HG02852 (cell line): Measurements from ENCODE around the gene ZNF738.
"Not testable (repeated sequence)": the region's sequence is repeated elsewhere in the genome, so short reads cannot be mapped to it uniquely, and the experiment has no call there.

ENCODE experiments used
- ATAC-seq: cut with Tn5 transposase; IDR thresholded peaks from one replicate; pipeline ENCODE4 v1.9.1; 2021; ENCODE audit warnings: mild to moderate bottlenecking, moderate library complexity; ENCODE audit not compliant: unreplicated experiment

The ZNF738 gene

GRCh38 chr19:21358768-21359451, at the start of gene ZNF738:
TSS of gene ZNF738 (plus strand) at chr19:21359000. CDS start at chr19:21359141, 141 bp downstream.
- ATAC-seq, result peak; percentile 98

GRCh38 chr19:21312807-21313206, 46.0 kb upstream of the ZNF738 start:
- ATAC-seq, result not testable (repeated sequence)

- ATAC-seq, result no peak
Measured at GRCh38 chr19:21314676-21315075, 44.1 kb upstream of the ZNF738 start.

- ATAC-seq, result no peak
Measured at GRCh38 chr19:21317821-21318220, 41.0 kb upstream of the ZNF738 start.

GRCh38 chr19:21321134-21321533, 37.7 kb upstream of the ZNF738 start:
- no peak for ATAC-seq

GRCh38 chr19:21321996-21322395, 36.8 kb upstream of the ZNF738 start:
- ATAC-seq, result no peak

DNA sequence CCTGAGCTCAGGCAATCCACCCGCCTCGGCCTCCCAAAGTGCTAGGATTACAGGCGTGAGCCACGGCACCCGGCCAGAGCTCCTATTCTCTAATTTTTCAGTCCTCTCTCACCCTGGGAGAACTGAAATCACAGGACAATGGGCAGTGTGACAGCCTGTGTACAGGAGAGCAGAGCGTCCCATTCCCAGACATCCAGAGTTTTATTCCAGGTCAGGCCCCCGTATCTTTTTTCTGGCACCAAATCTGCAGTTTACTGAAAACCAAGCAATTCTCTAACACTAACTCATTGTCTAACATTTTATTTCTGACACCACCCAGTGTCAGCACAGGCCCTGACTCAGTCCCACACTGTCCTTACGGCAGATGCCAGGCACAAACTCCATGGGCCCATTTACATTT, 36.3 kb upstream of the ZNF738 start:
- ATAC-seq, result no peak

DNA sequence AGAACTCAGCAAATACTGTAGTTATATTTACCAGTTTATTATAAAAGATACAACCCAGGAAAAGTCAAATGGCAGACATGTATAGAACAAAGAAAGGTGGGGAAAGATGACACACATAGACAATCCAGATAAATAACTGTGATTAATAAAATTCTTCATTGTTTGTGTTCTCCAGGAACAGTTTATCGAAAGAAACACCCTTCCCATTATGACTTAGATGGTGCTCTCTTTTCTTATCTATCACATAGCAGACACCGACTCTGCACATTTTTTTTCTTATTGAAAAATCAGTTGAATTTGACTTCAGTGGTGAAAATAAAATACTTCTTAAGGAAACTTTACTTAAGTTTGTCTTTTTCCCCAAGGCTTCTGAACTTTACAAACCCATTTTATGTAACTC, 35.8 kb upstream of the ZNF738 start:
- ATAC-seq, result no peak

DNA sequence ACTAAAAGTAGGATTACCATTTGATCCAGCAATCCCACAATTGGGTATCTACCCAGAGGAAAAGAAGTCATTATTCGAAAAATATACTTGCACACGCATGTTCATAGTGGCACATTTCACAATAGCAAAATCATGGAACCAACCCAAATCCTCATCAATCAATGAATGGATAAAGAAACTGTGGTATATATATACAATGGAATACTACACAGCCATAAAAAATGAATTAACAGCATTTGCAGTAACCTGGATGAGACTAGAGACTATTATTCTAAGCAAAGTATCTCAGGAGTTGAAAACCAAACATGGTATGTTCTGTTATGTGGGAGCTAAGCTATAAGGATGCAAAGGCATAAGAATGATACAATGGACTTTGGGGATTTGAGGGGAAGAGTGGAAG, 32.6 kb upstream of the ZNF738 start:
- ATAC-seq, result no peak

- no peak for ATAC-seq
Measured at GRCh38 chr19:21328406-21328805, 30.4 kb upstream of the ZNF738 start.

GRCh38 chr19:21328885-21329605, 29.8 kb upstream of the ZNF738 start, which contains the start of gene ZNF708:
TSS of gene ZNF708 (minus strand) at chr19:21329410. CDS start at chr19:21329212, 198 bp downstream.
- peak; percentile 99 for ATAC-seq

GRCh38 chr19:21335721-21336120, 23.1 kb upstream of the ZNF738 start:
- ATAC-seq, result no peak

DNA sequence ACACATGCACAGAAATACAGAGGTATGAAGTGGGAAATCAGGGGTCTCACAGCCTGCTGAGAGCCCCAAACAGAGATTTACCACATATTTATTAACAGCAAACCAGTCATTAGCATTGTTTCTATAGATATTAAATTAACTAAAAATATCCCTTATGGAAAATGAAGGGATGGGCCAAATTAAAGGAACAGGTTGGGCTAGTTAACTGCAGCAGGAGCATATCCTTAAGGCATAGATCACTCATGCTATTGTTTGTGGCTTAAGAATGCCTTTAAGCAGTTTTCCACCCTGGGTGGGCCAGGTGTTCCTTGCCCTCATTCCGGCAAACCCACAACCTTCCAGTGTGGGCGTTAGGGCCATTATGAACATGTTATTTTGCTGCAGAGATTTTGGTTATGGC, 14.0 kb upstream of the ZNF738 start:
- ATAC-seq, result not testable (repeated sequence)

DNA sequence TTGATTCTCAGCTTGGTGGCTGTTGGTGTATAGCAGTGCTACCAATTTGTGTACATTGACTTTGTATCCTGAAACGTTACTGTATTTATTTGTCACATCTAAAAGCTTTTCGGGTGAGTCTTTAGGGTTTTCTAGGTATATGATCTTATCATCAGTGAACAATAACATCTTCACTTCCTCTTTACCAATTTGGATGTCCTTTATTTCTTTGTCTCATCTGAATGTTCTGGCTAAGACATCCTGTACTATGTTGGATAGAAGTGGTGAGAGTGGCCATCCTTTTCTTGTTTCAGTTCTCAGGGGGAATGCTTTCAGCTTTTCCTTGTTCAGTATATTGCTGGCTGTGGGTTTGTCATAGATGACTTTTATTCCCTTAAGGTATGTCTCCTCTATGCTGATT, 6.0 kb upstream of the ZNF738 start:
- ATAC-seq, result no peak

DNA sequence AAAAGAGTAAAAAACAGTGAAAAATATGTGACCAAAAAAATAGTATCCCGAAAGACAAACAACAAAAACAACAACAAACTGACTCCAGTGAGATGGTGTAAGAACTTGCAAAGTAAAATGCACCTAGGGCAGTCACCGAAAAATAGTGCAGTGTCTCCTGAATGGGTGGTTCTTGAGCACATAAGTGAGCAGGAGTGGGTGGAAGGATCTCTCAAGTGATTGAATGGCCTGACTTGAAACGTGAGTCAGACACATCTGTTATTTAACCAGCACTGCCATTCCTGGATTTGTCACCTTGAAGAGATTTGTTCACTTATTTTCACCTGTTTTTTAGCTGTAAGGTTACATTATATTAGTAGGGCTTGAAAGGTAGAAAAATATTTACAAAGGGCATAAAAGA, 3.5 kb downstream of the ZNF738 start:
- ATAC-seq, result no peak

DNA sequence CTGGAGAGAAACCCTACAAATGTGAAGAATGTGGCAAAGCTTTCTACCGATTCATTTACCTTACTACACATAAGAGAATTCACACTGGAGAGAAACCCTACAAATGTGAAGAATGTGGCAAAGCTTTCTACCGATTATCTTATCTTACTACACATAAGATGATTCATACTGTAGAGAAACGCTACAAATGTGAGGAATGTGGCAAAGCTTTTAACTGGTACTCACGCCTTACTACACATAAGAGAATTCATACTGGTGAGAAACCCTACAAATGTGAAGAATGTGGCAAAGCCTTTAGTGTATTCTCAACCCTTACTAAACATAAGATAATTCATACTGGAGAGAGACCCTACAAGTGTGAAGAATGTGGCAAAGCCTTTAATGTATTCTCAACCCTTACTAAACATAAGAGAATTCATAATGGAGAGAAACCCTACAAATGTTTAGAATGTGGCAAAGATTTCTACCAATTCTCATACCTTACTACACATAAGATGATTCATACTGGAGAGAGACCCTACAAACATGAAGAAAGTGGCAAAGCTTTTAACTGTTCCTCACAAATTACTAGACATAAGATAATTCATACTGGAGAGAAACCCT, 25.3 kb downstream of the ZNF738 start:
- no peak for ATAC-seq

DNA sequence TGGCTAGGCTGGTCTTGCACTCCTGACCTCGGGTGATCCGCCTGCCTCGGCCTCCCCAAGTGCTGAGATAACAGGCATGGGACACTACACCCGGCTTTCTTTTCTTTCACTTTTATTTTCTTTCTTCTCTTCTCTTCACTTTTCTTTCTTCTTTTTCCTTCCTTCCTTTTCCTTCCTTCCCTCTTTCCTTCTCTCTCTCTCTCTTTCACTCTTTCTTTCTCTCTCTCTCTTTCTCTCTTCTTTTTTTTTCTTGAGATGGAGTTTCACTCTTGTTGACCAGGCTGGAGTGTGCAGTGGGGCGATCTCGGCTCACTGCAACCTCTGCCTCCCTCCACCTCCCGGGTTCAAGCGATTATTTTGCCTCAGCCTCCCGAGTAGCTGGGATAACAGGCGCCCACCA, 37.3 kb downstream of the ZNF738 start:
- ATAC-seq, result no peak

DNA sequence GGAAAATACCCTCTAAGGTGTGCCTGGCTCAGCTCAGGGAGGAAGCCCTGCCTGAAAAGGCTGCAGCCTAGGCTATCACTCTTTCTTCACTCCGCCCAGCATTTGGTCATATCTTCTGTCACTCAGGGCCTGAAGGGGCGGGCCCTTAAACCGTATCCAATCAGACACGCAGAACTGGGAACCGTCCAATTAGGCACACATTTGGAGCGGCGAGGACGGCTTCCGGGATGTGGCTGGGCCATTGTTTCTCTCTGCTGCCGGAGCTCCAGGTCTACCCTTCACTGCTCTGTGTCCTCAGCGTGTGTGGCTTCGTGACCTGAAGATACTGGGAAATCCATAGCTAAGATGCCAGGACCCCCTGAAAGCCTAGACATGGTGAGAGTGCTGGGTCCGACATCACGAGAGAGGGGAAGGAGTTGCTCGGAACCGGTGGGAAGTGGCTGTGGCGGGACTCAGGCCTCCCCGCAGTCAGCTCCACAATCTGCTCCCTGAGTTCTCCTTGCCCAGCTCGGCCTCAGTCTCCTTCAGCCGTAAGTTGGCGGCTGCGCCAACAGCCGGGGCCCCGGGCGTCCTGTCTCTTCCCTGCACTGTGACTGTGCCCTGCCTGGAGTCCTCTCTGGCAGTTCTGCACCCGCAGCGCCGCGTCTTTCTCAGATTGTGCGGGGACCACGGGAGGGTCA, 38.2 kb downstream of the ZNF738 start, which contains the start of gene ZNF493:
ZNF493 (plus strand) TSS at position 241 of the 680 bp plus-strand sequence; CDS start at position 346, 105 bp downstream.
- peak; percentile 100 for ATAC-seq

- no peak for ATAC-seq
Measured at GRCh38 chr19:21398851-21399250, 40.1 kb downstream of the ZNF738 start.

DNA sequence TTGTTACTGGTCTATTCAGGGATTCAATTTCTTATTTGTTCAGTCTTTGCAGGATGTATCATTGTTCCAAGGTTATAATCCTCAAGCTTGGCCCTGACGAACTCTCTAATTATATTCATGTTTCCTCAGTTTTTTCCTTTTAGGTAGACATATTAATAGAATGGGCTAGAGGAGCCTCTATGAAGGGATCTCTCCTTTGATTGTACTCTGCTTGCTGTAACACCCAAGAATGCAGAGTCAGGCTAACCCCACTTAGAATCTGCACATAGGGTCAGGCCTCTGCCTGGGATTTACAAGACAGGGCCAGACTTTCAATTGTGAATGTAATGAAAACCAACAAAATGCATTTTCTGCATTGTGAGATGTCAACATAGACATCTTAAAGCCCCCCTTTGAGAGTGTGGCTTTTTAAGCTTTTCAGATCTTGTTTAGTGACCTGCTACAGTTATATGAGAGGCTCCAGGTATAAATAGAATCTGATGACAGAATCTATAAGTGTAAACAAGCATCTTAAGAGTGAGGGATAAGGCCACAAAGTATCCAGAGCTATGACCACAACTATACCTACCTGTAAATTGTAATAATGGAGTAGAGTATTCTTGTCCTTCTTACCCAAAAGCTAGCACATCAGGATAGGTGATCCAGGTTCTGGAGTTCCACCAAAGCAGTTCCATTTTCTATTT, 43.6 kb downstream of the ZNF738 start:
- no peak for ATAC-seq

DNA sequence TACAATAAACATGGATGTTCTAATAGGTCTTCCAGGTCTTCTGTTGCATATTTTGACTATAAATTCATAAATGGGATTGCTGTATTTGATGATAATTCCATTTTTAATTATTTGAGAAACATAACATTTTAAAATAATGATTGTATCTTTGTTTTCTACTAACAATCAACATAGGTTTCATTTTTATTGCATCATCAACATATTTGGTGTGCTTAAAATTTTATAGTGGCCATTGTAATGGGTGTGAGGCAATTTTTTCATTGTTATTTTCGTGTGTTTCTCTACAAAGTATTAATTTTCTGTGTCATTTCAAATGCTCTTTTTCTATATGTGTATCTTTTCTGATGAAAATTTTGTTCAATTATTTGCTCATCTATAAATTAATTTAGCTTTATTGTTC, 51.4 kb downstream of the ZNF738 start:
- no peak for ATAC-seq
